Caco-2 (cell line): ENCODE results near the gene NFE2L1. TPM values are rescaled to one million over a fixed set of nuclear protein-coding genes. Genes with fewer than 3 reads are reported as not detected.
"Not testable (repeated sequence)": the region's sequence is repeated elsewhere in the genome, so short reads cannot be mapped to it uniquely, and the experiment has no call there.

Experiments
- Bru-seq: library from RNA; stranded (reverse); fragments of 400-500 nt; gene quantifications from one replicate; lab custom pipeline; 2021; lab: Mats Ljungman, UMichigan
- BruChase-seq, 2 experiments: library from RNA; stranded (reverse); fragments of 400-500 nt; gene quantifications; one replicate each; lab custom pipeline; 2021; lab: Mats Ljungman, UMichigan
- BruUV-seq: library from RNA; stranded (reverse); fragments of 400-500 nt; replicated peaks from 2 replicates; lab custom pipeline; 2021; lab: Mats Ljungman, UMichigan
- CTCF ChIA-PET: fragments of 300-600 bp; sonication (Branson Sonifier 250); formaldehyde crosslinking; loops from one replicate; lab custom pipeline; 2022; ENCODE audit warnings: antibody characterized with exemption; lab: Charles Lee
- POLR2A ChIA-PET: fragments of 300-600 bp; sonication (Branson Sonifier 250); formaldehyde crosslinking; loops from one replicate; lab custom pipeline; 2022; ENCODE audit warnings: antibody characterized with exemption; lab: Charles Lee
- DNase-seq, 2 experiments: peaks; one replicate each; pipeline versions ENCODE4 v3.0.0 to v3.0.0-alpha.2; 2020 to 2022
- H3K27me3 ChIP-seq: replicated peaks from 2 replicates; pipeline ENCODE4 v1.6.0; 2011; ENCODE audit warnings: low read length; ENCODE audit not compliant: control insufficient read depth, insufficient read depth
- H3K36me3 ChIP-seq: 2 replicates; pipeline ENCODE4 v1.5.1; 2011; ENCODE audit warnings: low read length; ENCODE audit not compliant: control insufficient read depth, insufficient read depth
- H3K4me1 ChIP-seq: fragments of 250-450 bp; sonication (Bioruptor Pico); 2 replicates; pipeline ENCODE4 v1.5.1; 2020; ENCODE audit warnings: mild to moderate bottlenecking
- H3K4me3 ChIP-seq: 2 replicates; pipeline ENCODE4 v1.5.1; 2011; ENCODE audit warnings: low read depth, mild to moderate bottlenecking, control low read depth, low read length
- H3K9me3 ChIP-seq: fragments of 250-450 bp; sonication (Bioruptor Pico); 2 replicates; pipeline ENCODE4 v1.5.1; 2020; ENCODE audit warnings: mild to moderate bottlenecking, moderate library complexity
- H3K27ac Mint-ChIP-seq: one replicate; pipeline ENCODE4 v1.8.0; 2022; ENCODE audit warnings: mixed read lengths; ENCODE audit not compliant: unreplicated experiment
- H3K27me3 Mint-ChIP-seq: one replicate; pipeline ENCODE4 v1.8.0; 2022; ENCODE audit warnings: mixed read lengths; ENCODE audit not compliant: insufficient read depth, unreplicated experiment
- H3K36me3 Mint-ChIP-seq: one replicate; pipeline ENCODE4 v1.8.0; 2022; ENCODE audit warnings: mild to moderate bottlenecking, mixed read lengths; ENCODE audit not compliant: insufficient read depth, unreplicated experiment
- H3K4me1 Mint-ChIP-seq: one replicate; pipeline ENCODE4 v1.8.0; 2022; ENCODE audit warnings: low read depth, mixed read lengths; ENCODE audit not compliant: unreplicated experiment
- H3K4me3 Mint-ChIP-seq: one replicate; pipeline ENCODE4 v1.8.0; 2022; ENCODE audit warnings: mild to moderate bottlenecking, moderate library complexity, mixed read lengths; ENCODE audit not compliant: unreplicated experiment
- H3K9me3 Mint-ChIP-seq: one replicate; pipeline ENCODE4 v1.8.0; 2022; ENCODE audit warnings: mixed read lengths; ENCODE audit not compliant: unreplicated experiment
- intact Hi-C: fragments of 100-400 bp; cut with micrococcal nuclease; formaldehyde crosslinking; loops from one replicate; pipeline ENCODE4 v1.10.0; 2022; ENCODE audit not compliant: unreplicated experiment
- long read RNA-seq: library from polyadenylated mRNA; stranded (forward); transcript quantifications from one replicate; pipeline ENCODE4 v2.0.0, GENCODE V29; 2022
- total RNA-seq: library from RNA; stranded (reverse); gene quantifications from 2 replicates; pipeline ENCODE4 v1.2.3, GENCODE V29; 2022
- TF ChIP-seq, protein P1 (sequence below), 2 experiments: fragments of 200-600 bp in 1 of 2; IDR thresholded peaks; 1 replicate in 1 of 2; 2 replicates in 1 of 2; pipeline versions ENCODE4 v1.5.1 to v1.8.0; 2011 to 2022; ENCODE audit warnings: antibody characterized with exemption in 1 of 2, control low read depth in 1 of 2, inconsistent platforms in 1 of 2, low read depth in 1 of 2, low read length in 1 of 2, mild to moderate bottlenecking in 1 of 2, moderate library complexity in 1 of 2; ENCODE audit not compliant: insufficient read depth in 1 of 2, severe bottlenecking in 1 of 2, unreplicated experiment in 1 of 2

Gene NFE2L1
- total RNA-seq: 322 and 356 TPM in 2 replicates
- percentile 97 among the genes with signal in this experiment for Bru-seq, nascent RNA
- BruChase-seq, experiment 1, labeled RNA remaining after a 2-hour chase: percentile 99 among the genes with signal in this experiment
- BruChase-seq, experiment 2, labeled RNA remaining after a 6-hour chase: percentile 99 among the genes with signal in this experiment
- long read RNA-seq, full-length matches to known transcripts: 11 of 83 reads
- long read RNA-seq, partial matches to known transcripts: 47 of 83 reads
- long read RNA-seq, other reads (novel, unspliced or antisense): 25 of 83 reads

- peak; percentile 100 for DNase-seq
- Mint-ChIP-seq H3K4me3 (peak within 1 kb of the TSS; percentile 87), H3K4me1 (peaks cover 30% of the 10 kb centered on the region), H3K9me3 (no peaks in the 10 kb centered on the region), H3K27ac (peak within 1 kb of the TSS; percentile 100), H3K36me3 (peaks cover 65% of the 10 kb centered on the region), H3K27me3 (no peaks in the 10 kb centered on the region)
- TF ChIP-seq, protein P1, sequence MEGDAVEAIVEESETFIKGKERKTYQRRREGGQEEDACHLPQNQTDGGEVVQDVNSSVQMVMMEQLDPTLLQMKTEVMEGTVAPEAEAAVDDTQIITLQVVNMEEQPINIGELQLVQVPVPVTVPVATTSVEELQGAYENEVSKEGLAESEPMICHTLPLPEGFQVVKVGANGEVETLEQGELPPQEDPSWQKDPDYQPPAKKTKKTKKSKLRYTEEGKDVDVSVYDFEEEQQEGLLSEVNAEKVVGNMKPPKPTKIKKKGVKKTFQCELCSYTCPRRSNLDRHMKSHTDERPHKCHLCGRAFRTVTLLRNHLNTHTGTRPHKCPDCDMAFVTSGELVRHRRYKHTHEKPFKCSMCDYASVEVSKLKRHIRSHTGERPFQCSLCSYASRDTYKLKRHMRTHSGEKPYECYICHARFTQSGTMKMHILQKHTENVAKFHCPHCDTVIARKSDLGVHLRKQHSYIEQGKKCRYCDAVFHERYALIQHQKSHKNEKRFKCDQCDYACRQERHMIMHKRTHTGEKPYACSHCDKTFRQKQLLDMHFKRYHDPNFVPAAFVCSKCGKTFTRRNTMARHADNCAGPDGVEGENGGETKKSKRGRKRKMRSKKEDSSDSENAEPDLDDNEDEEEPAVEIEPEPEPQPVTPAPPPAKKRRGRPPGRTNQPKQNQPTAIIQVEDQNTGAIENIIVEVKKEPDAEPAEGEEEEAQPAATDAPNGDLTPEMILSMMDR (IDR thresholded peaks at IDR 0.05; ENCODE audit: insufficient read depth in 1 of 2, low read depth in 1 of 2, low read length in 1 of 2, severe bottlenecking in 1 of 2, unreplicated experiment in 1 of 2): no peak
- Histone ChIP-seq H3K4me1 (peaks cover 22% of the 10 kb centered on the region), H3K9me3 (no peaks in the 10 kb centered on the region), H3K27me3 (no peaks in the 10 kb centered on the region), H3K36me3 (peaks cover 16% of the 10 kb centered on the region), H3K4me3 (peak within 1 kb of the TSS; percentile 84)
- BruUV-seq: no TSS peak
- CTCF ChIA-PET: interaction anchor here (0.6 to 5.8 kb wide), 30 partner anchors 11 to 743 kb away, joined by 3 to 143 read pairs (median 7); partner anchors contain the start of genes CBX1, CDK5RAP3, COPZ2 and LRRC46
- POLR2A ChIA-PET: interaction anchor here (0.6 to 4.7 kb wide), 40 partner anchors 9 to 844 kb away, joined by 3 to 90 read pairs (median 4); partner anchors contain the start of genes ATP5MC1, CBX1, CDK5RAP3 and LRRC46
- intact Hi-C loops: loop anchor here (1.0 to 5.0 kb wide), 9 partner anchors 11 to 1314 kb away; partner anchors contain the start of genes CBX1, CDK5RAP3, COPZ2 and PNPO
These were observed at the start of gene NFE2L1 for GRCh38 chr17:48047741-48048383. TSS of gene NFE2L1 (plus strand) at chr17:48048359. CDS start at chr17:48051119, 2,760 bp downstream.

GRCh38 chr17:47999582-47999981, 48.6 kb upstream of the NFE2L1 start:
- intact Hi-C loops: no loop called here
- Mint-ChIP-seq H3K27me3 (no peaks in the 10 kb centered on the region), H3K36me3 (no peaks in the 10 kb centered on the region), H3K4me1 (peaks cover 11% of the 10 kb centered on the region), H3K27ac (no peak overlapping the region), H3K9me3 (no peaks in the 10 kb centered on the region), H3K4me3 (no peak overlapping the region)
- DNase-seq: peak in 1 of 2 experiments; percentile 47
- CTCF ChIA-PET: interaction anchor here (0.6 to 2.5 kb wide), 9 partner anchors 11 to 780 kb away, joined by 3 to 9 read pairs (median 4); partner anchors contain the start of genes CDK5RAP3 and PNPO
- POLR2A ChIA-PET: interaction anchor here (0.5 to 1.4 kb wide), 3 partner anchors 29 to 160 kb away, joined by 3 to 6 read pairs (median 4); no protein-coding TSS in a partner anchor
- no peaks in the 10 kb centered on the region for H3K27me3 ChIP-seq
- TF ChIP-seq, protein P1 (IDR thresholded peaks at IDR 0.05; ENCODE audit: insufficient read depth in 1 of 2, low read depth in 1 of 2, low read length in 1 of 2, severe bottlenecking in 1 of 2, unreplicated experiment in 1 of 2): peak in 1 of 2 experiments; percentile 46
- H3K4me1 ChIP-seq: peaks cover 9% of the 10 kb centered on the region
- no peaks in the 10 kb centered on the region for H3K36me3 ChIP-seq
- H3K9me3 ChIP-seq: no peaks in the 10 kb centered on the region
- H3K4me3 ChIP-seq: no peak overlapping the region
- BruUV-seq: no TSS peak

DNA sequence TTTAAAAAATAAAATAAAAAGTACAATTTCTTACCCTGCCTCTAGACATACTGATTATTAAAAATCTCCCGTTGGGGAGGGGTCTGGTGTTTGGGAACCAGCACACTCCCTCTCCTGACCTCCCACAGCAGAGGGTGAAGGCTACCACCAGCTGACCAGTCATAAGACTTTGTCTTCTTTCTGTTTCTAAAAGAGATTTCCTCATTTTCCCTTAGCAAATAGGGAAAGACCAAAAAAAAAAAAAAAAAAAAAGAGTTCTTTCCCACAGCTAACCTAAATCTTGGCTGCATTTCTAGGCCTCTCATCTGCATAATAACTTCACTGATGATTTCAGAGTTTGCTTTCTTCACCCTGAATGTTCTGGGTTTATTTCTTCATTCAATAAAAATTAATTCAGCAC, 47.0 kb upstream of the NFE2L1 start:
- H3K9me3 ChIP-seq: no peaks in the 10 kb centered on the region
- no peaks in the 10 kb centered on the region for H3K9me3 Mint-ChIP-seq
- no peak overlapping the region for H3K4me3 Mint-ChIP-seq
- ChIA-PET POLR2A (interaction anchor here (0.7 to 1.4 kb wide), 2 partner anchors 30 to 31 kb away, joined by 3 to 11 read pairs; partner anchors contain the start of gene CDK5RAP3), CTCF (interaction anchor here (0.6 to 1.1 kb wide), 2 partner anchors 10 to 11 kb away, joined by 5 read pairs; no protein-coding TSS in a partner anchor)
- H3K27ac Mint-ChIP-seq: no peak overlapping the region
- no peak overlapping the region for H3K4me3 ChIP-seq
- no peaks in the 10 kb centered on the region for H3K27me3 Mint-ChIP-seq
- no peaks in the 10 kb centered on the region for H3K36me3 ChIP-seq
- peaks cover 11% of the 10 kb centered on the region for H3K4me1 Mint-ChIP-seq
- no peaks in the 10 kb centered on the region for H3K36me3 Mint-ChIP-seq
- intact Hi-C loops: no loop called here
- DNase-seq: no peak
- TF ChIP-seq, protein P1 (IDR thresholded peaks at IDR 0.05; ENCODE audit: insufficient read depth in 1 of 2, low read depth in 1 of 2, low read length in 1 of 2, severe bottlenecking in 1 of 2, unreplicated experiment in 1 of 2): no peak
- H3K4me1 ChIP-seq: peaks cover 9% of the 10 kb centered on the region
- no TSS peak for BruUV-seq
- no peaks in the 10 kb centered on the region for H3K27me3 ChIP-seq

DNA sequence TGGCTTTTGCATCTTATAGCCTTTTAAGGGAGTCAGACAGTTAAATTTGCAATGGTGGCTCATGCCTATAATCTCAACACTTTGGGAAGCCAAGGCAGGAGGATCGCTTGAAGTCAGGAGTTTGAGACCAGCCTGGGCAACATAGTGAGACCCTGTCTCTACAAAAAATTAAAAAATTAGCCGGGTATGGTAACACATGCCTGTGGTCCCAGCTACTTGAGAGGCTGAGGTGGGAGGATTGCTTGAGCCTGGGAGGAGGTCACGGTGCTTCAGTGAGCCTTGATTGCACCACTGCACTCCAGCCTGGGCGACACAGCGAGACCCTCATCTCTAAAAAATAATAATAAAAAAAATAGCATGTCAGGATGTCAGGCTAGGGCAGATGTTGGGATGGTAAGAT, 46.5 kb upstream of the NFE2L1 start:
- H3K4me3 ChIP-seq, POLR2A ChIA-PET, DNase-seq, H3K27ac Mint-ChIP-seq, H3K4me3 Mint-ChIP-seq, H3K36me3 Mint-ChIP-seq, H3K27me3 Mint-ChIP-seq, BruUV-seq, intact Hi-C loops, H3K27me3 ChIP-seq, H3K9me3 Mint-ChIP-seq, H3K9me3 ChIP-seq, H3K36me3 ChIP-seq, H3K4me1 ChIP-seq: not testable (repeated sequence)
- CTCF ChIA-PET: interaction anchor here (0.6 to 1.1 kb wide), 2 partner anchors 9 to 10 kb away, joined by 5 read pairs; no protein-coding TSS in a partner anchor
- peaks cover 11% of the 10 kb centered on the region for H3K4me1 Mint-ChIP-seq
